Measurements from ENCODE around the gene COL25A1.

COL25A1 gene

GRCh38 chr4:108830509-108831244 is 471.8 kb downstream of the COL25A1 start:
- no peak for DNase-seq (ENCODE audit: extremely low read depth, low read depth)
- TF ChIP-seq CTCF (IDR thresholded peaks at IDR 0.05; ENCODE audit: low read depth, low read length): no peak

- no peak for TF ChIP-seq CTCF (IDR thresholded peaks at IDR 0.05; ENCODE audit: low read depth, low read length)
These were observed 472.4 kb downstream of the COL25A1 start for GRCh38 chr4:108829966-108830492.

GRCh38 chr4:108828620-108829019 is 473.8 kb downstream of the COL25A1 start:
- DNase-seq (ENCODE audit: extremely low read depth, low read depth): no peak

More at GRCh38 chr4:108829966-108830492, 472.4 kb downstream of the COL25A1 start:
- DNase-seq (ENCODE audit: extremely low read depth, low read depth): no peak

GRCh38 chr4:108825737-108826136 is 476.7 kb downstream of the COL25A1 start:
- TF ChIP-seq CTCF (IDR thresholded peaks at IDR 0.05; ENCODE audit: low read depth, low read length): no peak
- no peak for DNase-seq (ENCODE audit: extremely low read depth, low read depth)

More at GRCh38 chr4:108828620-108829019, 473.8 kb downstream of the COL25A1 start:
- TF ChIP-seq CTCF (IDR thresholded peaks at IDR 0.05; ENCODE audit: low read depth, low read length): no peak

- DNase-seq (ENCODE audit: extremely low read depth, low read depth): no peak
- no peak for TF ChIP-seq CTCF (IDR thresholded peaks at IDR 0.05; ENCODE audit: low read depth, low read length)
These were observed 481.0 kb downstream of the COL25A1 start for GRCh38 chr4:108821351-108821930.

GRCh38 chr4:108820492-108821350 is 481.7 kb downstream of the COL25A1 start:
- DNase-seq (ENCODE audit: extremely low read depth, low read depth): no peak
- no peak for TF ChIP-seq CTCF (IDR thresholded peaks at IDR 0.05; ENCODE audit: low read depth, low read length)
